GM12873 (cell line): ENCODE data around the gene ATF5.

ENCODE experiments used
- TF ChIP-seq, protein P1 (sequence below): IDR thresholded peaks from 2 replicates; pipeline ENCODE4 v1.5.1; 2012; ENCODE audit warnings: low read depth, mild to moderate bottlenecking, moderate library complexity, low read length, control low read depth; ENCODE audit not compliant: insufficient read depth; ENCODE audit errors: missing control alignments

Gene ATF5

DNA sequence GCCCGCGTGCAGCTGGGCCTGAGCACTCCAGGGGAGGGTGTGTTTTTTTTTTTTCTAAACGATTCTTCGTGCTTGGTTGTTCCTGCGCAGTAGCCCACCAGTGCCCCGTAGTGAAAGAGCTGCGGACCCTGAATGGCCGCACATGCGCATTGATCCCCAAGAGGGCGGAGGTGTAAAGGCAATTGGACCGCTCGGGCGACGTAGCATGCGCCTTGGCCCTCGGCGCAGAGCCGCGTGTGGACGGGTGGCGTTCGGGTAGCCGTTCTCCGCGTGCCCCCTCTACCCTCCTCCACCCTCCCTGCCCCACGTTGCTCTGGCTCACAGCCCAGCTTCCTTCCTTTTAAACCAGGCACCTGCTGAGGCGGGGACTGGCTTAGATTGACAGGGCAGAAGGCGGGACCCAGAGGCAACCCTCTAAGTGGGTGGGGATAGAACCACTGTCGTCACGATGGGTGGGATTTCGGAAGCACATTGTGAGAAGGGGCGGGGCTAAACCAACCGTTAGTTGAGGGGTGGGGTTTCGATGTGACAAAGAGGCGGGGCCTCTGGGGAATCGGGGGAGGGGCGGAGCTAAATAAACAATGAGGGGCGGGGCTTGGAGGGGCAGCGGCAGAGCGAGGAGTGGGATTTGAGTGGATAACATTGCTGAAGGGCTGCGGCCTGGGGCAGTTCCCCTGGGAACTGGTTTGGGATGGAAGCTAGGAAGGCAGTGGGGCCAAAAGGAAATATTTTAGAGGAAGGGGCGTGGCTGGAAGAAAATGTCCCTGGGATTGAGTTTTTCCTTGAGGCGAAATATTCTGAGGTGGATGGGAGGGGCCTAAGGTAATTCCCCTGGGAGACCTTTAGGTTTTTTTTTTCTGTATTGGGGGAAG lies 842 bp downstream of the ATF5 start:
- TF ChIP-seq, protein P1, sequence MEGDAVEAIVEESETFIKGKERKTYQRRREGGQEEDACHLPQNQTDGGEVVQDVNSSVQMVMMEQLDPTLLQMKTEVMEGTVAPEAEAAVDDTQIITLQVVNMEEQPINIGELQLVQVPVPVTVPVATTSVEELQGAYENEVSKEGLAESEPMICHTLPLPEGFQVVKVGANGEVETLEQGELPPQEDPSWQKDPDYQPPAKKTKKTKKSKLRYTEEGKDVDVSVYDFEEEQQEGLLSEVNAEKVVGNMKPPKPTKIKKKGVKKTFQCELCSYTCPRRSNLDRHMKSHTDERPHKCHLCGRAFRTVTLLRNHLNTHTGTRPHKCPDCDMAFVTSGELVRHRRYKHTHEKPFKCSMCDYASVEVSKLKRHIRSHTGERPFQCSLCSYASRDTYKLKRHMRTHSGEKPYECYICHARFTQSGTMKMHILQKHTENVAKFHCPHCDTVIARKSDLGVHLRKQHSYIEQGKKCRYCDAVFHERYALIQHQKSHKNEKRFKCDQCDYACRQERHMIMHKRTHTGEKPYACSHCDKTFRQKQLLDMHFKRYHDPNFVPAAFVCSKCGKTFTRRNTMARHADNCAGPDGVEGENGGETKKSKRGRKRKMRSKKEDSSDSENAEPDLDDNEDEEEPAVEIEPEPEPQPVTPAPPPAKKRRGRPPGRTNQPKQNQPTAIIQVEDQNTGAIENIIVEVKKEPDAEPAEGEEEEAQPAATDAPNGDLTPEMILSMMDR: no peak

DNA sequence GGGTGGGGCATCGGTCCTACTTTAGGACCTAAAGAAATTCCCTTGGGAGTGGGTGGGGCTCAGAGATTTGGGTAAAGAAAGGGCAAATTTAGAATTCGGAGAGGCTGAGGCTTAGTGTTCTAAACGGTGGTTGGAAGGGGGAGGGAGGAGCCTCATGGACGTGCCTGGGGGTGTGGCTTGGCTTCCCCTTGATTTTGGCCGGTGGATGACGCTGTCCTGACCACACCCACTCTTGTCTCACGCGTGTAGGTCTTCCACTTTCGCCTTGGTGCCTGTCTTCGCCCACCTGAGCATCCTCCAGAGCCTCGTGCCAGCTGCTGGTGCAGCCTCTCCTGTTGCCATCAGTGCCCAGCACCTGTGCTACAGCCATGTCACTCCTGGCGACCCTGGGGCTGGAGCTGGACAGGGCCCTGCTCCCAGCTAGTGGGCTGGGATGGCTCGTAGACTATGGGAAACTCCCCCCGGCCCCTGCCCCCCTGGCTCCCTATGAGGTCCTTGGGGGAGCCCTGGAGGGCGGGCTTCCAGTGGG lies 1.5 kb downstream of the ATF5 start:
- TF ChIP-seq, protein P1: no peak

DNA sequence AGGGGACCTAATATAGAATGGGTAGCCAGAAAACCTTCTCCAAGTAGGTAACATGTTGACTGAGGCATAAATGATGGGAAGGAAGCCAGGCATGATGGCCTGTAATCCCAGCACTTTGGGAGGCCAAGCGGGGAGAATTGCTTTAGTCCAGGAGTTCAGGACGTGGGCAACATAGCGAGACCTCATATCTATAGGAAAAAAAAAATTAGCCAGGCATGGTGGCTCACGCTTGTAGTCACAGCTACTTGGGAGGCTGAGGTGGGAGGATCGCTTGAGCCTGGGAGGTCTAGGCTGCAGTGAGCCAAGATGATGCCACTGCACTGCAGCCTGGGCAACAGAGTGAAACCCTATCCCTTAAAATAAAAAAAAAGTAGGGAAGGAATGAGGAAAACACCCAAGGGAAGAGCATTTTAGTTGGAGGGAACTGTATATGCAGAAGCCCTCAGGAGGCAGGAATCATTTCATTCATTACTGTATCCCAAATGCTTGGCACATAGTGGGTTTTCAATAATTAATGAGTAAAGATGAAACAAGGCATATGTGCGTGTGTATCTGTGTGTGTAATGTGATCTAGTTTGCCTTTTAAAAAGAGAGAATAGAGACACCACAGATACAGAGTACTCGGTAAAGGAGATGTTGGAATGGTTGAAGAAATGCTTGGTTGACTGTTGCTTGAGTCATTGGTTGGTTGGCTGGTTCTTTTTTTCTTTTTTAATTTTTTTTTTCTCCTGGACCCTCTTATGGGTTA lies 2.5 kb downstream of the ATF5 start:
- TF ChIP-seq, protein P1: no peak

DNA sequence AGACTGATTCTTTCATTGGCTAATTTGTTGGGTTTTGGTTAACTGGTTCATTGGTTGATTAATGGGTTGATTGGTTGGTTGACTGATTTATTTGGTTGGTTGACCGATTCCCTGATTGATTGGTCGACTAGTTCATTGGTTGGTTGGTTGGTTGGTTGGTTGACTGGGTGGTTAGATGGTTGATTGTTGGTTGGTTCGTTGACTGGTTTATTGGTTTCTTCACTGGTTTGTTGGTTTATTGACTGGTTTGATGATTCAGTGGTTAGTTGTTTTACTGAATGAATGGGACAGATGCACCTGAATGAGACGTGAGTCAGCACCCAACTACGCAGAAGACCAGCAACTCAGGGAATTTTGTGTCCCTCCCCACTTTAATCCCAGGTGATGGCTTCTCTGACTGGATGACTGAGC lies 3.0 kb downstream of the ATF5 start:
- TF ChIP-seq, protein P1: no peak

DNA sequence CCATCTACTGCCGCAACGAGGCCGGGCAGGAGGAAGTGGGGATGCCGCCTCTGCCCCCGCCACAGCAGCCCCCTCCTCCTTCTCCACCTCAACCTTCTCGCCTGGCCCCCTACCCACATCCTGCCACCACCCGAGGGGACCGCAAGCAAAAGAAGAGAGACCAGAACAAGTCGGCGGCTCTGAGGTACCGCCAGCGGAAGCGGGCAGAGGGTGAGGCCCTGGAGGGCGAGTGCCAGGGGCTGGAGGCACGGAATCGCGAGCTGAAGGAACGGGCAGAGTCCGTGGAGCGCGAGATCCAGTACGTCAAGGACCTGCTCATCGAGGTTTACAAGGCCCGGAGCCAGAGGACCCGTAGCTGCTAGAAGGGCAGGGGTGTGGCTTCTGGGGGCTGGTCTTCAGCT lies 3.7 kb downstream of the ATF5 start:
- TF ChIP-seq, protein P1: no peak

DNA sequence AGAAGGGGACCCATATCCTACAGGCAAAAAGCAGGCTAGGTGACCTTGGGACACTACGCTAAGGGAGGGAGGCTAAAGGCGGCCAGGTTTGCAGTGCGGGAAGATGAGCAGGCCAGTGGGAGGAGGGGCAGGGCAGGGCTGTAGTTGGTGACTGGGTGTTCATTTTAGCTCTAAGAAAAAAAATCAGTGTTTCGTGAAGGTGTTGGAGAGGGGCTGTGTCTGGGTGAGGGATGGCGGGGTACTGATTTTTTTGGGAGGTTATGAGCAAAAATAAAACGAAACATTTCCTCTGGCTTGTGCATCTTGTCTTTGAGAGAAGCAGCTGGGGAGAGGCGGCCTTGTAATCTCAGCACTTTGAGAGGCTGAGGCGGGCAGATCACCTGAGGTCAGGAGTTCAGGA lies 4.6 kb downstream of the ATF5 start:
- TF ChIP-seq, protein P1: no peak

DNA sequence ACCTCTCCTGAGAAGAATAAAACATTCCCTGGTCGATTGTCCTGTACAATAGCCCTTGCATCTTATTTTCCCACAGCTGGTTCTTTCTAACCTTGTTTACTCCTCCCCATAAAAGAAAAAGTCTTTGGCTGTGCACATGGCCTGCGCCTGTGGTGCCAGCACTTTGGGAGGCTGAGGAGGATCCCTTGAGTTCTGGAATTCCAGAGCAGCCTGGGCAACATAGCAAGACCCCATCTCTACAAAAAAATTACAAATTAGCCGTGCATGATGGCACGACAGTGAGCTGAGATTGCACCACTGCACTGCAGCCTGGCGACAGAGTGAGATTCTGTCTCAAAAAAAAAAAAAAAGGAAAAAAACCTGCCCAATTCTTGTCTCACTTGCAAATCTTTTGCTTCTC lies 7.5 kb downstream of the ATF5 start:
- TF ChIP-seq, protein P1: no peak
